ENCODE measurements around the gene GMPPB. TPM values are rescaled to one million over a fixed set of nuclear protein-coding genes. Genes with fewer than 3 reads are reported as not detected.

GMPPB gene
- total and polyA plus RNA-seq, 7 donors, result 9.3 to 30.7 (median 12.5) TPM

- H3K4me3 ChIP-seq, result peak overlapping the region; percentile 86
- H3K36me3 ChIP-seq (ENCODE audit: insufficient read depth in 1 of 2, low read depth in 1 of 2), result peaks cover 8 to 30% of the 10 kb centered on the region in 2 donors
- no peaks in the 10 kb centered on the region for H3K27me3 ChIP-seq (ENCODE audit: insufficient read depth in 3 of 3, low read length in 2 of 3)
- peaks cover 20% of the 10 kb centered on the region for H3K4me1 ChIP-seq
- DNase-seq (no peak), ATAC-seq (peak in 1 of 4 donors; percentile 0)
- no peaks in the 10 kb centered on the region for H3K9me3 ChIP-seq
- intact Hi-C loops (cut with DNase I), result no loop called here
- peak overlapping the region; percentile 95 for H3K27ac ChIP-seq
- WGBS, 3 donors, result 20 to 39% (median 29%) methylated on average over 14 to 17 of the region's 17 CpGs
- TF ChIP-seq, protein P1, sequence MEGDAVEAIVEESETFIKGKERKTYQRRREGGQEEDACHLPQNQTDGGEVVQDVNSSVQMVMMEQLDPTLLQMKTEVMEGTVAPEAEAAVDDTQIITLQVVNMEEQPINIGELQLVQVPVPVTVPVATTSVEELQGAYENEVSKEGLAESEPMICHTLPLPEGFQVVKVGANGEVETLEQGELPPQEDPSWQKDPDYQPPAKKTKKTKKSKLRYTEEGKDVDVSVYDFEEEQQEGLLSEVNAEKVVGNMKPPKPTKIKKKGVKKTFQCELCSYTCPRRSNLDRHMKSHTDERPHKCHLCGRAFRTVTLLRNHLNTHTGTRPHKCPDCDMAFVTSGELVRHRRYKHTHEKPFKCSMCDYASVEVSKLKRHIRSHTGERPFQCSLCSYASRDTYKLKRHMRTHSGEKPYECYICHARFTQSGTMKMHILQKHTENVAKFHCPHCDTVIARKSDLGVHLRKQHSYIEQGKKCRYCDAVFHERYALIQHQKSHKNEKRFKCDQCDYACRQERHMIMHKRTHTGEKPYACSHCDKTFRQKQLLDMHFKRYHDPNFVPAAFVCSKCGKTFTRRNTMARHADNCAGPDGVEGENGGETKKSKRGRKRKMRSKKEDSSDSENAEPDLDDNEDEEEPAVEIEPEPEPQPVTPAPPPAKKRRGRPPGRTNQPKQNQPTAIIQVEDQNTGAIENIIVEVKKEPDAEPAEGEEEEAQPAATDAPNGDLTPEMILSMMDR (IDR thresholded peaks at IDR 0.05), result no peak
Measured at GRCh38 chr3:49673121-49673714, 50.5 kb downstream of the GMPPB start.

DNA sequence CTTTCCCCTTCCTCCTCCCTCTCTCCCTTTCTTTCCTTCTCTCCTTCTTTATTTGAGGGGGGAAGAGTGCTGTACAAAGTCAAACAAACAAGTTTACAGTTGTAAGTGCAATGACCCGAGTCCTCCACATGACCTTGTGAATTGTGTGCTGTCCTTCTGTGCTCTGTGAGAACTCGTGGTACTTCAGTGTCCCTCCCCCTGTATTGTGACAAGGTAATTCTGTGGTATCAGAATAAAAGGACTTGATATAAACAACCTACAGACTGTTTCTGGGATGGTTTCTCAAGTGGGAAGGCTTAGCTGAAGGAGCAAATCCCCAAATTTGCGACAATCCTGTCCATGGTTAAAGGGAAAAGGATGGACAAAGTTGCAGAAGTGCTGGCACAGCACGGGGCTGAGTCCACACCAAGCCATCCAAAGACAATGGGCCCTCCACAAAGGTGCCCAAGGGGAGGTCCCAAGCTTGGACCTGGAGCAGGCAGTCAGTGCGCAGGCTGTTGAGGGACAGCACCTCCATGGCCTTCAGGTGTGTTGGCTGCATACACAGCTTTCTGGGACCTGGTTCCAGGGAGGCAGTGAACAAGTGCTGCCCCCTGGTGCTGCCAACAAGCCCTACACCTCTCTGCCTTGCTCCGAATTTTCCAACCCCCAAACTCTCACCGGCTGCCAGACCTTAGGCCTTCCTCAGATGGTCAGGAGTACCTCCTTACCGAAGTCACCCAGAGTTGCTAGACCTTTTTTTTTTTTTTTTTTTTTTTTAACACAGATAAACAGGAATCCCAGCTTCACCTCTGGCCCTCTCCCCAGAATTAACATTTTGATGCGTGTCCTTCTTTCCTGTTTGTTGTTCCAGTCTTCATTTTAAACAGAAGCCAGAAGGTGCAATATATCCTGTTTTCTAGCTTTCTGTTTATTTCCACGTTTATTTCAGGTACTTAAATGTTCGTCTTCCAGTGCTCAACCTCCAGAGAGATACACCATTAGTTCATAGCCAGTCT, 52.2 kb downstream of the GMPPB start:
- ATAC-seq (peak; percentile 24 to 48 (median 40)), DNase-seq (peak; percentile 59 to 82)
- Histone ChIP-seq H3K36me3 (ENCODE audit: insufficient read depth in 1 of 2, low read depth in 1 of 2) (peaks cover 7 to 13% of the 10 kb centered on the region in 2 donors), H3K27me3 (ENCODE audit: insufficient read depth in 3 of 3, low read length in 2 of 3) (no peaks in the 10 kb centered on the region), H3K4me3 (no peak overlapping the region), H3K4me1 (peaks cover 20% of the 10 kb centered on the region), H3K27ac (peak overlapping the region; percentile 5), H3K9me3 (no peaks in the 10 kb centered on the region)
- intact Hi-C loops (cut with DNase I), result loop anchor here in 1 of 2 donors (2.0 kb wide), 1 partner anchor 131 kb away; no protein-coding TSS in a partner anchor
- WGBS, 3 donors, result 41 to 47% (median 46%) methylated on average over 11 of the region's 11 CpGs
- TF ChIP-seq, protein P1 (IDR thresholded peaks at IDR 0.05), result peak; percentile 77

GRCh38 chr3:49670940-49671290, 52.8 kb downstream of the GMPPB start:
- 65 to 69% (median 68%) methylated on average over 6 of the region's 6 CpGs for whole genome bisulfite sequencing, 3 donors
- no peak for DNase-seq
- no peak overlapping the region for H3K4me3 ChIP-seq
- no peaks in the 10 kb centered on the region for H3K27me3 ChIP-seq (ENCODE audit: insufficient read depth in 3 of 3, low read length in 2 of 3)
- H3K36me3 ChIP-seq (ENCODE audit: insufficient read depth in 1 of 2, low read depth in 1 of 2), result peaks cover under 1 to 7% of the 10 kb centered on the region in 2 donors
- intact Hi-C loops (cut with DNase I), result loop anchor here (1.0 to 2.0 kb wide), 2 partner anchors 130 to 132 kb away; no protein-coding TSS in a partner anchor
- TF ChIP-seq, protein P1 (IDR thresholded peaks at IDR 0.05), result no peak
- no peak overlapping the region for H3K27ac ChIP-seq
- no peak for ATAC-seq
- peaks cover 15% of the 10 kb centered on the region for H3K4me1 ChIP-seq
- no peaks in the 10 kb centered on the region for H3K9me3 ChIP-seq

Other genes with a start within 250 kb of the GMPPB start
- gene BSN, start 169.5 kb downstream of the GMPPB start, total RNA-seq, result under 1 TPM; 0.22 to 0.95 (median 0.47) TPM
- under 1 TPM; 0.08 to 0.20 (median 0.10) TPM for gene BSN, start 169.5 kb downstream of the GMPPB start, polyA plus RNA-seq
- 100 to 1,000 TPM; 115 to 189 (median 165) TPM for gene APEH, start 49.6 kb downstream of the GMPPB start, total RNA-seq
- gene APEH, start 49.6 kb downstream of the GMPPB start, polyA plus RNA-seq, result 100 to 1,000 TPM in 1 of 3 donors, 10 to 100 TPM in 2; 70.8 to 109 (median 89.1) TPM
- 1 to 10 TPM; 3.2 to 7.0 (median 4.7) TPM for gene MST1, start 34.5 kb downstream of the GMPPB start, total RNA-seq
- 1 to 10 TPM; 1.4 to 4.5 (median 2.0) TPM for gene MST1, start 34.5 kb downstream of the GMPPB start, polyA plus RNA-seq
- 100 to 1,000 TPM; 105 to 170 (median 146) TPM for gene RNF123, start 34.4 kb downstream of the GMPPB start, total RNA-seq
- gene RNF123, start 34.4 kb downstream of the GMPPB start, polyA plus RNA-seq, result 10 to 100 TPM; 36.1 to 89.3 (median 76.9) TPM
- gene AMIGO3, start 4.3 kb downstream of the GMPPB start, total RNA-seq, result under 1 TPM in 1 of 4 donors, not detected in 3; 0.36 TPM
- gene AMIGO3, start 4.3 kb downstream of the GMPPB start, polyA plus RNA-seq, result under 1 TPM; 0.38 to 0.94 (median 0.49) TPM
- 10 to 100 TPM; 11.6 to 16.1 (median 13.1) TPM for gene IP6K1, start 62.6 kb upstream of the GMPPB start, total RNA-seq
- gene IP6K1, start 62.6 kb upstream of the GMPPB start, polyA plus RNA-seq, result 10 to 100 TPM in 1 of 3 donors, 1 to 10 TPM in 2; 9.1 to 15.5 (median 9.5) TPM
- gene CDHR4, start 75.9 kb upstream of the GMPPB start, total RNA-seq, result not detected
- under 1 TPM in 2 of 3 donors, not detected in 1; 0.03 to 0.28 TPM for gene CDHR4, start 75.9 kb upstream of the GMPPB start, polyA plus RNA-seq
- 10 to 100 TPM in 1 of 4 donors, 1 to 10 TPM in 3; 2.2 to 20.1 (median 3.6) TPM for gene INKA1, start 79.3 kb upstream of the GMPPB start, total RNA-seq
- gene INKA1, start 79.3 kb upstream of the GMPPB start, polyA plus RNA-seq, result 1 to 10 TPM; 2.4 to 5.2 (median 3.6) TPM
- gene UBA7, start 90.0 kb upstream of the GMPPB start, total RNA-seq, result 10 to 100 TPM in 1 of 4 donors, 1 to 10 TPM in 3; 4.9 to 10.4 (median 7.3) TPM
- 1 to 10 TPM; 3.3 to 4.2 (median 4.1) TPM for gene UBA7, start 90.0 kb upstream of the GMPPB start, polyA plus RNA-seq
- 1 to 10 TPM in 2 of 4 donors, under 1 TPM in 2; 0.36 to 1.2 (median 0.81) TPM for gene TRAIP, start 132.6 kb upstream of the GMPPB start, total RNA-seq
- gene TRAIP, start 132.6 kb upstream of the GMPPB start, polyA plus RNA-seq, result 1 to 10 TPM; 1.3 to 4.6 (median 2.0) TPM
- not detected for gene CAMKV, start 146.0 kb upstream of the GMPPB start, total RNA-seq
- under 1 TPM in 1 of 3 donors, not detected in 2; 0.09 TPM for gene CAMKV, start 146.0 kb upstream of the GMPPB start, polyA plus RNA-seq
- 1 to 10 TPM in 1 of 4 donors, under 1 TPM in 3; 0.39 to 1.7 (median 0.70) TPM for gene MST1R, start 179.9 kb upstream of the GMPPB start, total RNA-seq
- under 1 TPM; 0.38 to 0.95 (median 0.57) TPM for gene MST1R, start 179.9 kb upstream of the GMPPB start, polyA plus RNA-seq
- gene MON1A, start 205.9 kb upstream of the GMPPB start, total RNA-seq, result 10 to 100 TPM; 13.7 to 15.9 (median 15.0) TPM
- 10 to 100 TPM; 19.3 to 37.8 (median 28.3) TPM for gene MON1A, start 205.9 kb upstream of the GMPPB start, polyA plus RNA-seq
- 10 to 100 TPM; 21.6 to 41.0 (median 28.0) TPM for gene RBM6, start 216.2 kb upstream of the GMPPB start, total RNA-seq
- gene RBM6, start 216.2 kb upstream of the GMPPB start, polyA plus RNA-seq, result 10 to 100 TPM; 28.3 to 42.8 (median 31.1) TPM

Data from psoas muscle (tissue), 8 donors.